K562 (cell line): ENCODE results near the gene WDR86. TPM values are rescaled to one million over a fixed set of nuclear protein-coding genes. Genes with fewer than 3 reads are reported as not detected.
A peak's percentile ranks its signal among the peaks of the same experiment; 100 is the strongest.

Experiments
- BCL6 ChIP-seq: fragments of 250-450 bp; sonication (Bioruptor Pico); IDR thresholded peaks from 2 replicates; pipeline ENCODE4 v1.4.0; 2020
- CAMTA2 ChIP-seq: fragments of 250-450 bp; sonication (Bioruptor Pico); conservative IDR thresholded peaks from 2 replicates; pipeline ENCODE4 v1.5.1; 2022
- CC2D1A ChIP-seq: fragments of 450-650 bp; IDR thresholded peaks from 2 replicates; pipeline ENCODE4 v1.6.1; 2017; ENCODE audit warnings: mild to moderate bottlenecking
- CREM ChIP-seq: IDR thresholded peaks from 2 replicates; pipeline ENCODE4 v1.6.1; 2014; ENCODE audit warnings: antibody characterized with exemption, low read depth
- DACH1 ChIP-seq: fragments of 450-650 bp; IDR thresholded peaks from 2 replicates; pipeline ENCODE4 v1.6.1; 2018; ENCODE audit not compliant: partially characterized antibody
- DLX4 ChIP-seq: fragments of 250-450 bp; sonication (Bioruptor Pico); IDR thresholded peaks from 2 replicates; pipeline ENCODE4 v1.6.1; 2021; ENCODE audit warnings: mild to moderate bottlenecking
- MAX ChIP-seq: sonication (generic); formaldehyde crosslinking; IDR thresholded peaks from 2 replicates; pipeline ENCODE4 v1.9.0; 2022; ENCODE audit warnings: mild to moderate bottlenecking, missing genetic modification reagents
- MBD2 ChIP-seq: sonication (generic); IDR thresholded peaks from 2 replicates; pipeline ENCODE4 v1.6.1; 2016; ENCODE audit warnings: low read depth, borderline replicate concordance
- MYNN ChIP-seq, 2 experiments: sonication (generic); formaldehyde crosslinking in 1 of 2; IDR thresholded peaks; 2 replicates each; pipeline versions ENCODE4 v1.5.0 to v1.6.1; 2016 to 2020; ENCODE audit warnings: antibody characterized with exemption in 1 of 2, missing genetic modification reagents in 1 of 2
- NR2C1 ChIP-seq, 2 experiments: fragments of 450-650 bp; IDR thresholded peaks; 2 replicates each; pipeline ENCODE4 v1.6.1; 2017; ENCODE audit warnings: mild to moderate bottlenecking in 2 of 2, antibody characterized with exemption in 1 of 2, inconsistent platforms in 1 of 2, missing compliant biosample characterization in 1 of 2, missing genetic modification characterization in 1 of 2
- POLR2B ChIP-seq: fragments of 450-650 bp; IDR thresholded peaks from 2 replicates; pipeline ENCODE4 v1.6.1; 2018; ENCODE audit warnings: low read depth; ENCODE audit not compliant: partially characterized antibody
- POLR3G ChIP-seq: IDR thresholded peaks from 2 replicates; pipeline ENCODE4 v1.6.1; 2011; ENCODE audit not compliant: insufficient read length, insufficient replicate concordance; ENCODE audit errors: extremely low read depth
- SOX6 ChIP-seq: fragments of 450-650 bp; IDR thresholded peaks from 2 replicates; pipeline ENCODE4 v1.6.1; 2014; ENCODE audit warnings: mild to moderate bottlenecking
- TAF9B ChIP-seq: fragments of 450-650 bp; IDR thresholded peaks from 2 replicates; pipeline ENCODE4 v1.6.1; 2018; ENCODE audit warnings: mild to moderate bottlenecking; ENCODE audit not compliant: partially characterized antibody
- TCF15 ChIP-seq: fragments of 250-450 bp; sonication (Bioruptor Pico); IDR thresholded peaks from 2 replicates; pipeline ENCODE4 v1.8.0; 2022; ENCODE audit warnings: moderate library complexity, mild to moderate bottlenecking, inconsistent platforms
- TFAP4 ChIP-seq: sonication (generic); formaldehyde crosslinking; IDR thresholded peaks from 2 replicates; pipeline ENCODE4 v1.8.0; 2022; ENCODE audit warnings: missing genetic modification reagents, mild to moderate bottlenecking, moderate library complexity, borderline replicate concordance
- TOE1 ChIP-seq, 2 experiments: fragments of 450-650 bp in 1 of 2; sonication (generic) in 1 of 2; formaldehyde crosslinking in 1 of 2; IDR thresholded peaks; 2 replicates each; pipeline versions ENCODE4 v1.7.1 to v1.8.0; 2016 to 2022; ENCODE audit warnings: borderline replicate concordance in 2 of 2, mild to moderate bottlenecking in 2 of 2, antibody characterized with exemption in 1 of 2, inconsistent platforms in 1 of 2, low read depth in 1 of 2, missing genetic modification reagents in 1 of 2, moderate library complexity in 1 of 2
- TRIM24 ChIP-seq, 2 experiments: fragments of 450-650 bp; IDR thresholded peaks; 2 replicates each; pipeline ENCODE4 v1.6.1; 2016
- ZBTB2 ChIP-seq: fragments of 450-650 bp; IDR thresholded peaks from 2 replicates; pipeline ENCODE4 v1.6.1; 2016; ENCODE audit warnings: antibody characterized with exemption
- ZC3H11A ChIP-seq: IDR thresholded peaks from 2 replicates; pipeline ENCODE4 v1.6.1; 2012; ENCODE audit warnings: low read depth, low read length, improper control_type of control experiment
- ZNF133 ChIP-seq: fragments of 250-450 bp; sonication (Bioruptor Pico); IDR thresholded peaks from 2 replicates; pipeline ENCODE4 v1.4.0; 2020; ENCODE audit warnings: mild to moderate bottlenecking
- ZNF184 ChIP-seq: sonication (generic); formaldehyde crosslinking; IDR thresholded peaks from 2 replicates; pipeline ENCODE4 v1.5.0; 2020; ENCODE audit warnings: missing genetic modification reagents
- ZNF316 ChIP-seq: fragments of 450-650 bp; IDR thresholded peaks from 2 replicates; pipeline ENCODE4 v1.6.1; 2016
- ZNF766 ChIP-seq: fragments of 200-800 bp; sonication (Bioruptor generic); conservative IDR thresholded peaks from 2 replicates; pipeline ENCODE4 v1.6.1; 2016; ENCODE audit warnings: missing genetic modification characterization, missing compliant biosample characterization
- ZNF778 ChIP-seq: fragments of 450-650 bp; formaldehyde crosslinking; IDR thresholded peaks from 2 replicates; pipeline ENCODE4 v1.4.0; 2020; ENCODE audit warnings: mild to moderate bottlenecking, moderate library complexity
- ZZZ3 ChIP-seq: fragments of 450-650 bp; IDR thresholded peaks from 2 replicates; pipeline ENCODE4 v1.6.1; 2016; ENCODE audit warnings: antibody characterized with exemption, mild to moderate bottlenecking, moderate library complexity
- polyA plus RNA-seq, 8 experiments: library from polyadenylated mRNA; depleted of rRNA in 4 of 8; stranded (reverse) in 5 of 8; unstranded in 3 of 8; fragments of >200 nt; fragmentation: Nextera tagmentation in 2 of 8; fragmentation: Illumina TruSeq in 1 of 8; extraction: Ambion mirVana in 2 of 8; extraction: Trizol in 1 of 8; gene quantifications; 2 replicates each; pipeline versions ENCODE4 v1.2.1 to v1.2.3, GENCODE V29; 2011 to 2014; ENCODE audit warnings: inconsistent platforms in 1 of 8, missing spikeins in 1 of 8
- total RNA-seq, 7 experiments: library from RNA; depleted of rRNA in 6 of 7; stranded (reverse); fragments of >200 nt in 6 of 7; fragmentation: Illumina TruSeq in 2 of 7; extraction: Trizol in 2 of 7; gene quantifications; 2 replicates each; pipeline versions ENCODE4 v1.2.1 to v1.2.3, GENCODE V29; 2011 to 2021; ENCODE audit warnings: low replicate concordance in 1 of 7

Gene WDR86
- total and polyA plus RNA-seq, 9 of the 15 experiments (the other 6 are each of a cell fraction or from before 2014, with no cell fraction given) = 0.24 TPM; not detected in 8

- TF ChIP-seq ZBTB2 (no peak), TAF9B (no peak), MYNN (IDR thresholded peaks at IDR 0.05) (peak; percentile 25; the same call in 1 of the 2 replicates), MYNN (CRISPR knock-in tag; IDR thresholded peaks at IDR 0.05) (no peak), TFAP4 (CRISPR knock-in tag) (peak; percentile 76), POLR2B (no peak), ZZZ3 (no peak), CC2D1A (0 out of 2 replicates have a peak, but pooled peaks have one; percentile 51), ZNF316 (no peak), SOX6 (peak; percentile 10; the same call in 1 of the 2 replicates), DLX4 (CRISPR knock-in tag) (no peak), POLR3G (no peak), TCF15 (CRISPR knock-in tag) (no peak), BCL6 (CRISPR knock-in tag) (no peak), TRIM24 (IDR thresholded peaks at IDR 0.05) (no peak), MAX (CRISPR knock-in tag) (peak; percentile 45; the same call in 1 of the 2 replicates), ZC3H11A (no peak), CAMTA2 (CRISPR knock-in tag) (no peak), MBD2 (no peak), DACH1 (no peak), CREM (peak; percentile 55), ZNF133 (CRISPR knock-in tag) (no peak), ZNF766 (CRISPR knock-in tag) (no peak), NR2C1 (IDR thresholded peaks at IDR 0.05) (0 out of 2 replicates have a peak, but pooled peaks have one; percentile 7), NR2C1 (tag; IDR thresholded peaks at IDR 0.05) (no peak), TOE1 (IDR thresholded peaks at IDR 0.05; ENCODE audit: borderline replicate concordance) (0 out of 2 replicates have a peak, but pooled peaks have one; percentile 30), TOE1 (CRISPR knock-in tag; IDR thresholded peaks at IDR 0.05; ENCODE audit: borderline replicate concordance, low read depth) (no peak), ZNF184 (CRISPR knock-in tag) (no peak), ZNF778 (CRISPR knock-in tag) (no peak)
Observed at GRCh38 chr7:151368136-151368571, 41.7 kb downstream of the WDR86 start (continued).
